OCI-LY7 (cell line): ENCODE data around the gene MOK. TPM values are rescaled to one million over a fixed set of nuclear protein-coding genes. Genes with fewer than 3 reads are reported as not detected.

Experiments
- BruUV-seq: library from RNA; stranded (reverse); fragments of 400-500 nt; replicated peaks from 2 replicates; lab custom pipeline; 2021; lab: Mats Ljungman, UMichigan
- CTCF ChIA-PET: fragments of 300-600 bp; sonication (Branson Sonifier 250); formaldehyde crosslinking; loops from one replicate; lab custom pipeline; 2022; ENCODE audit warnings: antibody characterized with exemption; ENCODE audit not compliant: unreplicated experiment; lab: Charles Lee
- POLR2A ChIA-PET: fragments of 300-600 bp; sonication (Branson Sonifier 250); formaldehyde crosslinking; loops from one replicate; lab custom pipeline; 2022; ENCODE audit warnings: antibody characterized with exemption; lab: Charles Lee
- DNase-seq: peaks from one replicate; pipeline ENCODE4 v3.0.0-alpha.2; 2015; ENCODE audit warnings: low spot score
- H2AFZ ChIP-seq: fragments of 200-600 bp; sonication (generic), shearing (Covaris generic); 2 replicates; pipeline ENCODE4 v1.6.1; 2014; ENCODE audit warnings: mild to moderate bottlenecking, antibody characterized with exemption, low read length, moderate library complexity
- H3K27ac ChIP-seq: fragments of 200-600 bp; sonication (generic); 2 replicates; pipeline ENCODE4 v1.5.1; 2014; ENCODE audit warnings: mixed run types, low read depth, mild to moderate bottlenecking, moderate library complexity, low read length, inconsistent platforms; ENCODE audit not compliant: poor library complexity, severe bottlenecking
- H3K36me3 ChIP-seq: fragments of 200-600 bp; sonication (generic); 2 replicates; pipeline ENCODE4 v1.6.1; 2014; ENCODE audit warnings: mild to moderate bottlenecking, antibody characterized with exemption, low read length, moderate library complexity, mixed read lengths; ENCODE audit not compliant: insufficient read depth
- H3K4me1 ChIP-seq: fragments of 200-600 bp; sonication (generic); 2 replicates; pipeline ENCODE4 v1.5.1; 2014; ENCODE audit warnings: mild to moderate bottlenecking, low read length; ENCODE audit not compliant: insufficient read depth, poor library complexity, severe bottlenecking
- H3K4me2 ChIP-seq: fragments of 200-600 bp; sonication (generic); 2 replicates; pipeline ENCODE4 v1.6.1; 2014; ENCODE audit warnings: mild to moderate bottlenecking, low read length
- H3K4me3 ChIP-seq: fragments of 200-600 bp; sonication (generic); 2 replicates; pipeline ENCODE4 v1.5.1; 2014; ENCODE audit warnings: mild to moderate bottlenecking, low read depth, low read length; ENCODE audit not compliant: poor library complexity, severe bottlenecking
- H3K79me2 ChIP-seq: fragments of 200-600 bp; sonication (generic); 2 replicates; pipeline ENCODE4 v1.6.1; 2016; ENCODE audit warnings: low read depth, mild to moderate bottlenecking, low read length, moderate library complexity, mixed read lengths; ENCODE audit not compliant: insufficient read depth
- H3K9me2 ChIP-seq: fragments of 200-600 bp; sonication (generic); 2 replicates; pipeline ENCODE4 v1.6.1; 2016; ENCODE audit warnings: mild to moderate bottlenecking, low read length, mixed read lengths; ENCODE audit not compliant: insufficient read depth
- H3K9me3 ChIP-seq: fragments of 200-600 bp; sonication (generic); 2 replicates; pipeline ENCODE4 v1.6.1; 2014; ENCODE audit warnings: mild to moderate bottlenecking, mixed run types, low read length, mixed read lengths
- H4K20me1 ChIP-seq: fragments of 200-600 bp; sonication (generic); 2 replicates; pipeline ENCODE4 v1.6.1; 2014; ENCODE audit warnings: mild to moderate bottlenecking, antibody characterized with exemption, low read length, moderate library complexity, mixed read lengths; ENCODE audit not compliant: insufficient read depth
- CTCF ChIP-seq: fragments of 200-600 bp; sonication (generic); conservative IDR thresholded peaks from 2 replicates; pipeline ENCODE4 v1.5.1; 2014; ENCODE audit warnings: mild to moderate bottlenecking, antibody characterized with exemption, low read length, moderate library complexity, mixed read lengths
- EZH2phosphoT487 ChIP-seq: fragments of 200-600 bp; sonication (generic); IDR thresholded peaks from 2 replicates; pipeline ENCODE4 v1.6.1; 2018; ENCODE audit warnings: low read depth, borderline replicate concordance, mild to moderate bottlenecking, mixed run types, antibody characterized with exemption, low read length, moderate library complexity, mixed read lengths
- intact Hi-C: fragments of 100-400 bp; cut with micrococcal nuclease; formaldehyde crosslinking; loops from one replicate; pipeline ENCODE4 v1.10.0; 2022; ENCODE audit not compliant: unreplicated experiment
- total RNA-seq, 2 experiments: library from RNA; depleted of rRNA in 1 of 2; stranded (reverse); fragments of >200 nt in 1 of 2; shearing (Covaris generic) in 1 of 2; gene quantifications; 2 replicates each; pipeline ENCODE4 v1.2.3, GENCODE V29; 2014 to 2022

The MOK gene
- total RNA-seq, 2 experiments from 2014 or later = 2.2 to 4.0 TPM

DNA sequence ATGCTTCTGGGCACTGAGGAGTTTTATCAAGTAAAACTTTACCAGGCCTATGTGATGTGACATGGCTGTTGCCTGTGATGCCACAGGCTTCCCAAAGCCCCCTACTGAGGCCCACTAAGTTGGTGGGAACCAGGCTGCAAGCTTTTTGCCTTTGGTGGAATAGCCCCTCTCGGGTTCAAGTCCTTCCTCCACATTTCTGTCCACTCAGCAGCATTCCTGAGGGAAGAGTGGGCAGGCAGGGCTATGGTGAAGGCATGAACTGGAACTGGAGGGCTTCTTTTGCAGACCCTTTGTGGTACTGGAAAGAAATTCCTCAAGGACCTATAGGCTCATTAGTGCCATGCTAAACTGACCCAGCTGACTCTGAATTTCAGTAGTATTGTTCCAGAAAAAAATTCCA, 116.8 kb downstream of the MOK start:
- BruUV-seq = no TSS peak
- POLR2A ChIA-PET = interaction anchor here (1.3 kb wide), 1 partner anchor 10 kb away, joined by 3 read pairs; no protein-coding TSS in a partner anchor
- Histone ChIP-seq H4K20me1 (peaks cover 17% of the 10 kb centered on the region; the same call in 1 of the 2 replicates), H3K9me3 (no peaks in the 10 kb centered on the region), H2AFZ (no peak overlapping the region), H3K4me3 (no peak overlapping the region), H3K27ac (no peak overlapping the region), H3K4me2 (no peak overlapping the region), H3K36me3 (peaks cover 2% of the 10 kb centered on the region; the same call in 1 of the 2 replicates), H3K4me1 (peaks cover 5% of the 10 kb centered on the region), H3K9me2 (no peaks in the 10 kb centered on the region), H3K79me2 (peaks cover 45% of the 10 kb centered on the region; the same call in 1 of the 2 replicates)
- intact Hi-C loops = no loop called here
- TF ChIP-seq EZH2phosphoT487 (no peak), CTCF (no peak)
- CTCF ChIA-PET = no interaction called here
- DNase-seq = no peak

- peaks cover 4% of the 10 kb centered on the region; the same call in 1 of the 2 replicates for H3K36me3 ChIP-seq
- peaks cover 5% of the 10 kb centered on the region for H3K4me1 ChIP-seq
- TF ChIP-seq EZH2phosphoT487 (no peak), CTCF (no peak)
- ChIA-PET POLR2A (interaction anchor here (1.3 kb wide), 1 partner anchor 10 kb away, joined by 3 read pairs; no protein-coding TSS in a partner anchor), CTCF (no interaction called here)
- H3K9me2 ChIP-seq = no peaks in the 10 kb centered on the region
- no peak for DNase-seq
- no peak overlapping the region for H3K4me3 ChIP-seq
- H4K20me1 ChIP-seq = peaks cover 22% of the 10 kb centered on the region; the same call in 1 of the 2 replicates
- H3K4me2 ChIP-seq = no peak overlapping the region
- no TSS peak for BruUV-seq
- intact Hi-C loops = no loop called here
- no peaks in the 10 kb centered on the region for H3K9me3 ChIP-seq
- H2AFZ ChIP-seq = no peak overlapping the region
- no peak overlapping the region for H3K27ac ChIP-seq
- H3K79me2 ChIP-seq = peaks cover 50% of the 10 kb centered on the region; the same call in 1 of the 2 replicates
Measured at GRCh38 chr14:102187568-102188001, 117.4 kb downstream of the MOK start.

GRCh38 chr14:102187044-102187443, 117.9 kb downstream of the MOK start:
- Histone ChIP-seq H2AFZ (no peak overlapping the region), H3K9me2 (no peaks in the 10 kb centered on the region), H3K79me2 (peaks cover 55% of the 10 kb centered on the region; the same call in 1 of the 2 replicates), H4K20me1 (peaks cover 22% of the 10 kb centered on the region; the same call in 1 of the 2 replicates), H3K9me3 (no peaks in the 10 kb centered on the region), H3K4me2 (no peak overlapping the region), H3K4me1 (peaks cover 5% of the 10 kb centered on the region), H3K36me3 (peaks cover 4% of the 10 kb centered on the region; the same call in 1 of the 2 replicates), H3K4me3 (no peak overlapping the region), H3K27ac (no peak overlapping the region)
- no TSS peak for BruUV-seq
- POLR2A ChIA-PET = no interaction called here
- TF ChIP-seq EZH2phosphoT487 = no peak
- TF ChIP-seq CTCF = no peak
- DNase-seq = no peak
- intact Hi-C loops = no loop called here
- CTCF ChIA-PET = no interaction called here
